HepG2 (cell line): Measurements from ENCODE around the gene XRCC3. TPM values are rescaled to one million over a fixed set of nuclear protein-coding genes. Genes with fewer than 3 reads are reported as not detected.

ENCODE experiments used
- ARNT2 ChIP-seq: sonication (generic); formaldehyde crosslinking; IDR thresholded peaks from 2 replicates; pipeline ENCODE4 v1.8.0; 2022; ENCODE audit warnings: mild to moderate bottlenecking, low read depth, missing genetic modification reagents, moderate library complexity
- NFYB ChIP-seq: sonication (generic); formaldehyde crosslinking; IDR thresholded peaks from 2 replicates; pipeline ENCODE4 v1.4.0; 2020; ENCODE audit warnings: missing genetic modification reagents
- NR2F6 ChIP-seq, 2 experiments: IDR thresholded peaks; 2 replicates each; pipeline ENCODE4 v1.6.1; 2016; ENCODE audit warnings: antibody characterized with exemption in 1 of 2, mild to moderate bottlenecking in 1 of 2
- ZNF615 ChIP-seq: sonication (generic); formaldehyde crosslinking; IDR thresholded peaks from 2 replicates; pipeline ENCODE4 v1.5.0; 2020; ENCODE audit warnings: mild to moderate bottlenecking, missing genetic modification reagents, borderline replicate concordance
- polyA plus RNA-seq, 8 experiments: library from polyadenylated mRNA; depleted of rRNA in 3 of 8; stranded (reverse) in 7 of 8; unstranded in 1 of 8; fragments of >200 nt; fragmentation: Illumina TruSeq in 4 of 8; extraction: Trizol in 4 of 8; gene quantifications; 2 replicates each; pipeline versions ENCODE4 v1.2.1 to v1.2.3, GENCODE V29; 2011 to 2016; ENCODE audit warnings: low read depth in 4 of 8, missing spikeins in 1 of 8, mixed read lengths in 1 of 8; ENCODE audit not compliant: insufficient read depth in 1 of 8
- total RNA-seq, 5 experiments: library from RNA; depleted of rRNA; stranded (reverse); fragments of >200 nt; fragmentation: Illumina TruSeq; extraction: Trizol; gene quantifications; 2 replicates each; pipeline ENCODE4 v1.2.3, GENCODE V29; 2016; ENCODE audit warnings: low read depth in 1 of 5
- TF ChIP-seq, protein P1 (sequence below): sonication (generic); formaldehyde crosslinking; IDR thresholded peaks from 2 replicates; pipeline ENCODE4 v1.4.0; 2020; ENCODE audit warnings: missing genetic modification reagents
- TF ChIP-seq, protein P2 (sequence below): sonication (generic); formaldehyde crosslinking; IDR thresholded peaks from 2 replicates; pipeline ENCODE4 v1.4.0; 2020; ENCODE audit warnings: missing genetic modification reagents
- TF ChIP-seq, protein P3 (sequence below): sonication (generic); formaldehyde crosslinking; IDR thresholded peaks from 2 replicates; pipeline ENCODE4 v1.5.0; 2020; ENCODE audit warnings: mild to moderate bottlenecking, missing genetic modification reagents, borderline replicate concordance
- TF ChIP-seq, protein P4 (sequence below): sonication (generic); formaldehyde crosslinking; IDR thresholded peaks from 2 replicates; pipeline ENCODE4 v1.4.0; 2020; ENCODE audit warnings: missing genetic modification reagents
- TF ChIP-seq, protein P5 (sequence below): sonication (generic); formaldehyde crosslinking; IDR thresholded peaks from 2 replicates; pipeline ENCODE4 v1.9.0; 2022; ENCODE audit warnings: low read depth, missing genetic modification reagents

The XRCC3 gene
- total and polyA plus RNA-seq, 2 of the 13 experiments (the other 11 are each of a cell fraction or from before 2014, with no cell fraction given), result 5.4 to 25.8 TPM

DNA sequence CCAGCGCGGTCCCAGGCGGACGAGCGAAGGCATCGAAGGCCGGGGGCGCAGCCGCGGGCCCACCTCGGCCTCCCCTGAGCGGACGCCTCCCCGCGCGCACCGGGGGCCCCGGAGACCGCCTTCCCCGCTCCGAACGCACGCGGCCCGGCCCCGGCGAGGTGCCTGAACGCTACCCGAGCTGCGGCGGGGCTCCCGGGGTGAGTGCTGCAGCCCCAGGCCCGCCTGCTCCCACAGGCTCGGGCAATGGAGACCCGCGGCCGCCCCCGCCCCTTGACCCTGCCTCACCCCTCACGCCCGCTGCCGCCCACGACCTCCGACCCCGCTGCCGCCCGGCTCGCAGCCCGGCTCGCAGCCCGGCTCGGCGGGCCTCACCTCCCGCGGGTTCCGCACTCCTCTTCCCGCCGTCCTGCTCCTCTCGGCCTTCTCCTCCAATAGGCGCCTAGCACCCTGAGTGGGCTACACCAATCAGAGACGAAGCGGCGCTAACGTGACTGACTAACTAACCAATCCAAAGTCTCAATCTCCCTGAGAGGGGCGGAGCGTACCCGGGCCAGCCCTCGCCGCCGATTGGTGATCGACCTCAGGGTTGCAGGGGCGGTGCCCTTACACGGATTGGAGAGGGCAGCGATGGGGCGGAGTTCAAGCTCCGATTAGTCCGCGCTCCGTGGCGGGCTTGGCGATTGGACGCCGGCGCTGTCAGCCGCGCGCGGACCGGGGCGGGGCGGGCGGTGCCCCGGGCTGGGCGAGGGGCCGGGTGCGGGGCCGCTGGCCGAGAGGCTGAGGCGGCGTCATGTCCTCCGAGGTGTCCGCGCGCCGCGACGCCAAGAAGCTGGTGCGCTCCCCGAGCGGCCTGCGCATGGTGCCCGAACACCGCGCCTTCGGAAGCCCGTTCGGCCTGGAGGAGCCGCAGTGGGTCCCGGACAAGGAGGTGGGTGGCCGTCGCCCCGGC lies at the start of gene XRCC3, which contains the start of gene ZFYVE21 (continued):
- TF ChIP-seq, protein P1, sequence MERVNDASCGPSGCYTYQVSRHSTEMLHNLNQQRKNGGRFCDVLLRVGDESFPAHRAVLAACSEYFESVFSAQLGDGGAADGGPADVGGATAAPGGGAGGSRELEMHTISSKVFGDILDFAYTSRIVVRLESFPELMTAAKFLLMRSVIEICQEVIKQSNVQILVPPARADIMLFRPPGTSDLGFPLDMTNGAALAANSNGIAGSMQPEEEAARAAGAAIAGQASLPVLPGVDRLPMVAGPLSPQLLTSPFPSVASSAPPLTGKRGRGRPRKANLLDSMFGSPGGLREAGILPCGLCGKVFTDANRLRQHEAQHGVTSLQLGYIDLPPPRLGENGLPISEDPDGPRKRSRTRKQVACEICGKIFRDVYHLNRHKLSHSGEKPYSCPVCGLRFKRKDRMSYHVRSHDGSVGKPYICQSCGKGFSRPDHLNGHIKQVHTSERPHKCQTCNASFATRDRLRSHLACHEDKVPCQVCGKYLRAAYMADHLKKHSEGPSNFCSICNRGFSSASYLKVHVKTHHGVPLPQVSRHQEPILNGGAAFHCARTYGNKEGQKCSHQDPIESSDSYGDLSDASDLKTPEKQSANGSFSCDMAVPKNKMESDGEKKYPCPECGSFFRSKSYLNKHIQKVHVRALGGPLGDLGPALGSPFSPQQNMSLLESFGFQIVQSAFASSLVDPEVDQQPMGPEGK (CRISPR knock-in tag), result no peak
- TF ChIP-seq ARNT2 (CRISPR knock-in tag) (peak; percentile 59), ZNF615 (CRISPR knock-in tag) (no peak), NR2F6 (IDR thresholded peaks at IDR 0.05) (no peak), NR2F6 (CRISPR knock-in tag; IDR thresholded peaks at IDR 0.05) (peak; percentile 26; the same call in 1 of the 2 replicates), NFYB (CRISPR knock-in tag) (peak; percentile 95)
- TF ChIP-seq, protein P2, sequence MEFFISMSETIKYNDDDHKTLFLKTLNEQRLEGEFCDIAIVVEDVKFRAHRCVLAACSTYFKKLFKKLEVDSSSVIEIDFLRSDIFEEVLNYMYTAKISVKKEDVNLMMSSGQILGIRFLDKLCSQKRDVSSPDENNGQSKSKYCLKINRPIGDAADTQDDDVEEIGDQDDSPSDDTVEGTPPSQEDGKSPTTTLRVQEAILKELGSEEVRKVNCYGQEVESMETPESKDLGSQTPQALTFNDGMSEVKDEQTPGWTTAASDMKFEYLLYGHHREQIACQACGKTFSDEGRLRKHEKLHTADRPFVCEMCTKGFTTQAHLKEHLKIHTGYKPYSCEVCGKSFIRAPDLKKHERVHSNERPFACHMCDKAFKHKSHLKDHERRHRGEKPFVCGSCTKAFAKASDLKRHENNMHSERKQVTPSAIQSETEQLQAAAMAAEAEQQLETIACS (CRISPR knock-in tag), result no peak
- TF ChIP-seq, protein P3, sequence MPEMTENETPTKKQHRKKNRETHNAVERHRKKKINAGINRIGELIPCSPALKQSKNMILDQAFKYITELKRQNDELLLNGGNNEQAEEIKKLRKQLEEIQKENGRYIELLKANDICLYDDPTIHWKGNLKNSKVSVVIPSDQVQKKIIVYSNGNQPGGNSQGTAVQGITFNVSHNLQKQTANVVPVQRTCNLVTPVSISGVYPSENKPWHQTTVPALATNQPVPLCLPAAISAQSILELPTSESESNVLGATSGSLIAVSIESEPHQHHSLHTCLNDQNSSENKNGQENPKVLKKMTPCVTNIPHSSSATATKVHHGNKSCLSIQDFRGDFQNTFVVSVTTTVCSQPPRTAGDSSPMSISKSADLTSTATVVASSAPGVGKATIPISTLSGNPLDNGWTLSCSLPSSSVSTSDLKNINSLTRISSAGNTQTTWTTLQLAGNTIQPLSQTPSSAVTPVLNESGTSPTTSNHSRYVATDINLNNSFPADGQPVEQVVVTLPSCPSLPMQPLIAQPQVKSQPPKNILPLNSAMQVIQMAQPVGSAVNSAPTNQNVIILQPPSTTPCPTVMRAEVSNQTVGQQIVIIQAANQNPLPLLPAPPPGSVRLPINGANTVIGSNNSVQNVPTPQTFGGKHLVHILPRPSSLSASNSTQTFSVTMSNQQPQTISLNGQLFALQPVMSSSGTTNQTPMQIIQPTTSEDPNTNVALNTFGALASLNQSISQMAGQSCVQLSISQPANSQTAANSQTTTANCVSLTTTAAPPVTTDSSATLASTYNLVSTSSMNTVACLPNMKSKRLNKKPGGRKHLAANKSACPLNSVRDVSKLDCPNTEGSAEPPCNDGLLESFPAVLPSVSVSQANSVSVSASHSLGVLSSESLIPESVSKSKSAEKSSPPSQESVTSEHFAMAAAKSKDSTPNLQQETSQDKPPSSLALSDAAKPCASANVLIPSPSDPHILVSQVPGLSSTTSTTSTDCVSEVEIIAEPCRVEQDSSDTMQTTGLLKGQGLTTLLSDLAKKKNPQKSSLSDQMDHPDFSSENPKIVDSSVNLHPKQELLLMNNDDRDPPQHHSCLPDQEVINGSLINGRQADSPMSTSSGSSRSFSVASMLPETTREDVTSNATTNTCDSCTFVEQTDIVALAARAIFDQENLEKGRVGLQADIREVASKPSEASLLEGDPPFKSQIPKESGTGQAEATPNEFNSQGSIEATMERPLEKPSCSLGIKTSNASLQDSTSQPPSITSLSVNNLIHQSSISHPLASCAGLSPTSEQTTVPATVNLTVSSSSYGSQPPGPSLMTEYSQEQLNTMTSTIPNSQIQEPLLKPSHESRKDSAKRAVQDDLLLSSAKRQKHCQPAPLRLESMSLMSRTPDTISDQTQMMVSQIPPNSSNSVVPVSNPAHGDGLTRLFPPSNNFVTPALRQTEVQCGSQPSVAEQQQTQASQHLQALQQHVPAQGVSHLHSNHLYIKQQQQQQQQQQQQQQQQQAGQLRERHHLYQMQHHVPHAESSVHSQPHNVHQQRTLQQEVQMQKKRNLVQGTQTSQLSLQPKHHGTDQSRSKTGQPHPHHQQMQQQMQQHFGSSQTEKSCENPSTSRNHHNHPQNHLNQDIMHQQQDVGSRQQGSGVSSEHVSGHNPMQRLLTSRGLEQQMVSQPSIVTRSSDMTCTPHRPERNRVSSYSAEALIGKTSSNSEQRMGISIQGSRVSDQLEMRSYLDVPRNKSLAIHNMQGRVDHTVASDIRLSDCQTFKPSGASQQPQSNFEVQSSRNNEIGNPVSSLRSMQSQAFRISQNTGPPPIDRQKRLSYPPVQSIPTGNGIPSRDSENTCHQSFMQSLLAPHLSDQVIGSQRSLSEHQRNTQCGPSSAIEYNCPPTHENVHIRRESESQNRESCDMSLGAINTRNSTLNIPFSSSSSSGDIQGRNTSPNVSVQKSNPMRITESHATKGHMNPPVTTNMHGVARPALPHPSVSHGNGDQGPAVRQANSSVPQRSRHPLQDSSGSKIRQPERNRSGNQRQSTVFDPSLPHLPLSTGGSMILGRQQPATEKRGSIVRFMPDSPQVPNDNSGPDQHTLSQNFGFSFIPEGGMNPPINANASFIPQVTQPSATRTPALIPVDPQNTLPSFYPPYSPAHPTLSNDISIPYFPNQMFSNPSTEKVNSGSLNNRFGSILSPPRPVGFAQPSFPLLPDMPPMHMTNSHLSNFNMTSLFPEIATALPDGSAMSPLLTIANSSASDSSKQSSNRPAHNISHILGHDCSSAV, result no peak
- TF ChIP-seq, protein P4, sequence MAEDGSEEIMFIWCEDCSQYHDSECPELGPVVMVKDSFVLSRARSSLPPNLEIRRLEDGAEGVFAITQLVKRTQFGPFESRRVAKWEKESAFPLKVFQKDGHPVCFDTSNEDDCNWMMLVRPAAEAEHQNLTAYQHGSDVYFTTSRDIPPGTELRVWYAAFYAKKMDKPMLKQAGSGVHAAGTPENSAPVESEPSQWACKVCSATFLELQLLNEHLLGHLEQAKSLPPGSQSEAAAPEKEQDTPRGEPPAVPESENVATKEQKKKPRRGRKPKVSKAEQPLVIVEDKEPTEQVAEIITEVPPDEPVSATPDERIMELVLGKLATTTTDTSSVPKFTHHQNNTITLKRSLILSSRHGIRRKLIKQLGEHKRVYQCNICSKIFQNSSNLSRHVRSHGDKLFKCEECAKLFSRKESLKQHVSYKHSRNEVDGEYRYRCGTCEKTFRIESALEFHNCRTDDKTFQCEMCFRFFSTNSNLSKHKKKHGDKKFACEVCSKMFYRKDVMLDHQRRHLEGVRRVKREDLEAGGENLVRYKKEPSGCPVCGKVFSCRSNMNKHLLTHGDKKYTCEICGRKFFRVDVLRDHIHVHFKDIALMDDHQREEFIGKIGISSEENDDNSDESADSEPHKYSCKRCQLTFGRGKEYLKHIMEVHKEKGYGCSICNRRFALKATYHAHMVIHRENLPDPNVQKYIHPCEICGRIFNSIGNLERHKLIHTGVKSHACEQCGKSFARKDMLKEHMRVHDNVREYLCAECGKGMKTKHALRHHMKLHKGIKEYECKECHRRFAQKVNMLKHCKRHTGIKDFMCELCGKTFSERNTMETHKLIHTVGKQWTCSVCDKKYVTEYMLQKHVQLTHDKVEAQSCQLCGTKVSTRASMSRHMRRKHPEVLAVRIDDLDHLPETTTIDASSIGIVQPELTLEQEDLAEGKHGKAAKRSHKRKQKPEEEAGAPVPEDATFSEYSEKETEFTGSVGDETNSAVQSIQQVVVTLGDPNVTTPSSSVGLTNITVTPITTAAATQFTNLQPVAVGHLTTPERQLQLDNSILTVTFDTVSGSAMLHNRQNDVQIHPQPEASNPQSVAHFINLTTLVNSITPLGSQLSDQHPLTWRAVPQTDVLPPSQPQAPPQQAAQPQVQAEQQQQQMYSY, result no peak
- TF ChIP-seq, protein P5, sequence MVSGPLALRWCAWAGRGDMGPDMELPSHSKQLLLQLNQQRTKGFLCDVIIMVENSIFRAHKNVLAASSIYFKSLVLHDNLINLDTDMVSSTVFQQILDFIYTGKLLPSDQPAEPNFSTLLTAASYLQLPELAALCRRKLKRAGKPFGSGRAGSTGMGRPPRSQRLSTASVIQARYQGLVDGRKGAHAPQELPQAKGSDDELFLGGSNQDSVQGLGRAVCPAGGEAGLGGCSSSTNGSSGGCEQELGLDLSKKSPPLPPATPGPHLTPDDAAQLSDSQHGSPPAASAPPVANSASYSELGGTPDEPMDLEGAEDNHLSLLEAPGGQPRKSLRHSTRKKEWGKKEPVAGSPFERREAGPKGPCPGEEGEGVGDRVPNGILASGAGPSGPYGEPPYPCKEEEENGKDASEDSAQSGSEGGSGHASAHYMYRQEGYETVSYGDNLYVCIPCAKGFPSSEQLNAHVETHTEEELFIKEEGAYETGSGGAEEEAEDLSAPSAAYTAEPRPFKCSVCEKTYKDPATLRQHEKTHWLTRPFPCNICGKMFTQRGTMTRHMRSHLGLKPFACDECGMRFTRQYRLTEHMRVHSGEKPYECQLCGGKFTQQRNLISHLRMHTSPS, result no peak
